IMR-90 (cell line): ENCODE data around the gene SLC44A4. TPM values are rescaled to one million over a fixed set of nuclear protein-coding genes. Genes with fewer than 3 reads are reported as not detected.
"Not testable (repeated sequence)": the region's sequence is repeated elsewhere in the genome, so short reads cannot be mapped to it uniquely, and the experiment has no call there.

Experiments used
- ATAC-seq: fragments of 200-7000 bp; cut with Tn5 transposase; 2 replicates; pipeline ENCODE4 v1.9.1; 2020; ENCODE audit warnings: low read depth, mild to moderate bottlenecking, moderate library complexity
- BruUV-seq: library from RNA; stranded (reverse); fragments of 400-500 nt; replicated peaks from 2 replicates; lab custom pipeline; 2021; lab: Mats Ljungman, UMichigan
- CTCF ChIA-PET: fragments of 300-600 bp; formaldehyde crosslinking; extraction: SDS; loops from one replicate; lab custom pipeline; 2021; ENCODE audit warnings: antibody characterized with exemption; lab: Yijun Ruan, JAX
- POLR2A ChIA-PET: fragments of 300-600 bp; sonication (Branson Sonifier 250); formaldehyde crosslinking; loops from one replicate; lab custom pipeline; 2022; ENCODE audit warnings: antibody characterized with exemption; ENCODE audit not compliant: unreplicated experiment; lab: Charles Lee
- DNase-seq: peaks from one replicate; pipeline ENCODE4 v3.0.0; 2013
- H2AFZ ChIP-seq: replicated peaks from 2 replicates; pipeline ENCODE3; 2013; ENCODE audit warnings: low read length, mild to moderate bottlenecking; ENCODE audit not compliant: poor library complexity
- H2AK5ac ChIP-seq: 2 replicates; pipeline ENCODE4 v1.6.1; 2013; ENCODE audit warnings: low read depth, low read length, inconsistent platforms
- H2AK9ac ChIP-seq: replicated peaks from 2 replicates; pipeline ENCODE3; 2013; ENCODE audit warnings: mild to moderate bottlenecking, low read depth, low read length, moderate library complexity; ENCODE audit not compliant: poor library complexity
- H2BK120ac ChIP-seq: 2 replicates; pipeline ENCODE4 v1.6.1; 2013; ENCODE audit warnings: low read depth, low read length, inconsistent platforms
- H2BK15ac ChIP-seq: 3 replicates; pipeline ENCODE4 v1.6.1; 2013; ENCODE audit warnings: low read depth, low read length, inconsistent platforms
- H2BK20ac ChIP-seq: 2 replicates; pipeline ENCODE4 v1.6.1; 2013; ENCODE audit warnings: low read depth, mild to moderate bottlenecking, inconsistent platforms, low read length, moderate library complexity
- H2BK5ac ChIP-seq: 2 replicates; pipeline ENCODE4 v1.6.1; 2013; ENCODE audit warnings: mild to moderate bottlenecking, low read depth, low read length, inconsistent platforms; ENCODE audit not compliant: poor library complexity, severe bottlenecking
- H3K14ac ChIP-seq: replicated peaks from 2 replicates; pipeline ENCODE4 v1.6.1; 2013; ENCODE audit warnings: low read depth, low read length, inconsistent platforms
- H3K18ac ChIP-seq: 2 replicates; pipeline ENCODE4 v1.6.1; 2013; ENCODE audit warnings: low read depth, low read length, control low read depth
- H3K23ac ChIP-seq: 2 replicates; pipeline ENCODE4 v1.6.1; 2013; ENCODE audit warnings: low read depth, low read length, inconsistent platforms
- H3K27ac ChIP-seq: 2 replicates; pipeline ENCODE4 v1.5.1; 2013; ENCODE audit warnings: mild to moderate bottlenecking, control low read depth, low read length; ENCODE audit not compliant: insufficient read depth
- H3K27me3 ChIP-seq: 2 replicates; pipeline ENCODE4 v1.6.1; 2013; ENCODE audit warnings: low read length; ENCODE audit not compliant: control insufficient read depth, insufficient read depth
- H3K36me3 ChIP-seq: 2 replicates; pipeline ENCODE4 v1.6.1; 2013; ENCODE audit warnings: low read length, mixed read lengths; ENCODE audit not compliant: control insufficient read depth, insufficient read depth
- H3K4ac ChIP-seq: 2 replicates; pipeline ENCODE4 v1.6.1; 2013; ENCODE audit warnings: low read depth, low read length, inconsistent platforms
- H3K4me1 ChIP-seq: 2 replicates; pipeline ENCODE4 v1.6.1; 2013; ENCODE audit warnings: low read length, mixed read lengths; ENCODE audit not compliant: control insufficient read depth, insufficient read depth
- H3K4me2 ChIP-seq: 2 replicates; pipeline ENCODE4 v1.6.1; 2013; ENCODE audit warnings: low read depth, mild to moderate bottlenecking, control low read depth, low read length, moderate library complexity
- H3K4me3 ChIP-seq: 2 replicates; pipeline ENCODE4 v1.5.1; 2013; ENCODE audit warnings: low read depth, mild to moderate bottlenecking, control low read depth, low read length, moderate library complexity; ENCODE audit not compliant: insufficient read depth
- H3K56ac ChIP-seq: 2 replicates; pipeline ENCODE4 v1.6.1; 2013; ENCODE audit warnings: low read length, inconsistent platforms; ENCODE audit not compliant: insufficient read depth; ENCODE audit errors: extremely low read depth
- H3K79me1 ChIP-seq, 2 experiments: 2 replicates each; pipeline ENCODE4 v1.6.1; 2013; ENCODE audit warnings: low read length in 2 of 2, inconsistent platforms in 1 of 2, low read depth in 1 of 2
- H3K9ac ChIP-seq: 2 replicates; pipeline ENCODE4 v1.6.1; 2013; ENCODE audit warnings: low read depth, low read length, control low read depth
- H3K9me1 ChIP-seq: 2 replicates; pipeline ENCODE4 v1.6.1; 2013; ENCODE audit warnings: low read length, inconsistent platforms; ENCODE audit not compliant: insufficient read depth
- H3K9me3 ChIP-seq: 2 replicates; pipeline ENCODE4 v1.6.1; 2013; ENCODE audit warnings: low read length; ENCODE audit not compliant: control insufficient read depth, insufficient read depth
- H4K20me1 ChIP-seq: 2 replicates; pipeline ENCODE4 v1.6.1; 2013; ENCODE audit warnings: low read length, inconsistent platforms; ENCODE audit not compliant: insufficient read depth
- H4K5ac ChIP-seq: 2 replicates; pipeline ENCODE4 v1.6.1; 2013; ENCODE audit warnings: mild to moderate bottlenecking, low read depth, low read length, control low read depth
- H4K8ac ChIP-seq, 2 experiments: 2 replicates each; pipeline ENCODE4 v1.6.1; 2013; ENCODE audit warnings: low read depth in 2 of 2, low read length in 2 of 2, control low read depth in 1 of 2, inconsistent platforms in 1 of 2
- H4K91ac ChIP-seq: 2 replicates; pipeline ENCODE4 v1.6.1; 2013; ENCODE audit warnings: low read depth, low read length, inconsistent platforms; ENCODE audit not compliant: insufficient read depth
- WGBS, 2 experiments: methylation state at CpG; one replicate each; pipeline versions ENCODE4 v1.1.5 to v1.1.7; 2013; ENCODE audit warnings: missing lambda C conversion rate in 2 of 2; ENCODE audit not compliant: insufficient read length in 1 of 2; ENCODE audit errors: extremely low coverage in 2 of 2; 5-methylcytosine and 5-hydroxymethylcytosine counted together
- dilution Hi-C: fragments of 300-500 bp; cut with HindIII; formaldehyde crosslinking; loops from one replicate; pipeline ENCODE4 v1.14.3; 2018; ENCODE audit warnings: low sequenced_read_pairs; ENCODE audit not compliant: unreplicated experiment
- in situ Hi-C: fragments of 300-500 bp; cut with MboI; formaldehyde crosslinking; loops from 3 replicates; pipeline ENCODE4 v1.14.3; 2019; ENCODE audit warnings: low sequenced_read_pairs, inconsistent platforms, mixed read lengths
- intact Hi-C: fragments of 100-400 bp; cut with micrococcal nuclease; formaldehyde crosslinking; loops from 2 replicates; pipeline ENCODE4 v1.10.0; 2022
- polyA plus RNA-seq, 3 experiments: library from polyadenylated mRNA; depleted of rRNA; stranded (reverse); fragments of >200 nt; gene quantifications; 2 replicates each; pipeline ENCODE4 v1.2.3, GENCODE V29; 2012; ENCODE audit warnings: low replicate concordance in 1 of 3
- total RNA-seq: library from RNA; depleted of rRNA; stranded (reverse); fragments of >200 nt; gene quantifications from 2 replicates; pipeline ENCODE4 v1.2.3, GENCODE V29; 2012

The SLC44A4 gene
- total and polyA plus RNA-seq, 2 of the 4 experiments (the other 2 are of a cell fraction) = 0.14 to 0.36 TPM

- H3K56ac ChIP-seq, in situ Hi-C loops, intact Hi-C loops, H3K27me3 ChIP-seq, H4K91ac ChIP-seq, H4K5ac ChIP-seq, H4K8ac ChIP-seq, DNase-seq, H2BK20ac ChIP-seq, H3K9me1 ChIP-seq, H3K4me1 ChIP-seq, CTCF ChIA-PET, H3K23ac ChIP-seq, ATAC-seq, H3K4ac ChIP-seq, H3K27ac ChIP-seq, H2AK5ac ChIP-seq, H4K20me1 ChIP-seq, H3K14ac ChIP-seq, H3K18ac ChIP-seq, H2AK9ac ChIP-seq, POLR2A ChIA-PET, H3K36me3 ChIP-seq, H3K9ac ChIP-seq, dilution Hi-C loops, H2AFZ ChIP-seq, H2BK120ac ChIP-seq, H2BK15ac ChIP-seq, H3K9me3 ChIP-seq: not testable (repeated sequence)
- Histone ChIP-seq H3K79me1 (peaks cover 11 to 43% of the 10 kb centered on the region in 2 experiments), H2BK5ac (peak overlapping the region; percentile 31), H3K4me3 (peak overlapping the region; percentile 15; the same call in 1 of the 2 replicates), H3K4me2 (peak overlapping the region; percentile 75)
- WGBS, 2 experiments = 92% methylated on average over 4 of the region's 37 CpGs; no CpG with 5 or more reads in 1 of the 2 experiments
- TSS peak; percentile 81 for BruUV-seq
These were observed 61.5 kb downstream of the SLC44A4 start for GRCh38 chr6:31817133-31817928.
